ENCODE data around the gene COBL.

Gene COBL

GRCh38 chr7:51114501-51114900 is 202.1 kb downstream of the COBL start:
- no peak for DNase-seq

DNA sequence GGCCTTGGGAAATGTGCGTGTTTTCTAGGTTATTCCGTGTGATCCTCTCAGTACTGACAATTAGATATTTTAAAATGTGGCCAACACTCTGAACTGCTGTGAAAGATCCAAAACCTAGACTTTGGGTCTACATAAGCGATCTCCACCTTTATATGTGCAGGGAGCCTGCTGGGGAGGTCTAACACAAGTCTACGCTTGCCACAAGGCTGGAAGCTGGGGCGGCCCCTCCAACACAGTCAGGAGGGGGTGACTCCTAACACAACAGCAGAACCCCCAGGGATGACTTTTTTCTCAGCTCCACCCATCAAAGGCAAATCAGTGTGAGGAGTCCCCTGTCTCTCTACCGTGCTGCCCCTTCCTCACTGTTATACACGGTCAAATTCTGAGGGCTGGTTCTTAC is 202.6 kb downstream of the COBL start:
- no peak for DNase-seq

GRCh38 chr7:51113560-51113959 is 203.0 kb downstream of the COBL start:
- DNase-seq = no peak

DNA sequence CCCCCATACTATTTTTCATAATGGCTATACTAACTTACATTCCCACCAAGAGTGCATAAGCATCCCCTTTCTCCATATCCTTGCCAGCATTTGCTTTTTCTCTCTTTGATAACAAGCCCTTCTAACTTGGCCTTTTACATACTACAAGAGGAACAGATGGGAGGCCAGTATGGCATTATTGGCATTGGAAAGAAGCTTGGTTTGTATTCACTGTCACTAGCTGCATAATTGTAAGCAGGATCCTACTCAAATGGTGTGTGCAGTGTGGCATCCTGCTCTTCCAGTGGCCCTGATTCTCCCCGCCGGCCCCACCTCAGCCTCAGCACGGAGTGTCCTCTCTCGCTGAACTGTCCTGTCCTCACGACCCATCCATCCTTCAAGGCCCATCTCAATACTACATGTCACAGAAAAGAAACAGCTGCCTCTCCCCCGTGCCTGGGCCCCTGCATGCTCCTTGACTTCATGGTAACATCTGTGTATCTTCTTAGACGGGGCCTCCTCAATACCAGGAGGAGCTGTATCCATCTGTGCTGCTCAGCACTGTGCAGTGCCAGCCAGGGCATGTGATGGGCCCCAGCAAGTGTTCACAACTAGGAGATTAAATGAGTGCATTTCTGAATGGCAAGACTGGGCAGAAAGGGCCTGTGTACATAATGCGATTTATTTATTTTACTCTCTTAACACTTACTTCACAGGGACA is 205.2 kb downstream of the COBL start:
- DNase-seq = peak in 1 of 14 donors; percentile 93

DNA sequence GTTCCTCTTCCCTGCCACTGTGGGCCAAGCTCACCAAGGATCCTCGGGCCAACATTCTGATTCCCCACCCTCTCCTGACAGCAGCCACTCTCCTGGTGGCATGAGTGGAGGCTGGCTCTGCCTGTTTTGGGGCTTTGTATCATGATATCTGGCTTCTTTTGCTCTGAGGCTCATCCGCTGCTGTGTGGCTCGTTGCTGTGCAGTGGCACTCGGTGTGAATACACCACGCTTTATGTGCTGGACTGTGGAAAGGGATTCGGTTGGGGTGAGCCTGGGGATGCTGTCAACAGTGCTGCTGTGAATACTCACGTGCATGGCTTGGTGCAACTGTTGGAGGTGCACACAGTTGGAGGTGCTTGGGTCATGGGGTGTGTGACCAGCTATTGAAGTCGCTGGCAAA is 208.5 kb downstream of the COBL start:
- no peak for DNase-seq

- no peak for DNase-seq
Measured at GRCh38 chr7:51104278-51104677, 212.3 kb downstream of the COBL start.

DNA sequence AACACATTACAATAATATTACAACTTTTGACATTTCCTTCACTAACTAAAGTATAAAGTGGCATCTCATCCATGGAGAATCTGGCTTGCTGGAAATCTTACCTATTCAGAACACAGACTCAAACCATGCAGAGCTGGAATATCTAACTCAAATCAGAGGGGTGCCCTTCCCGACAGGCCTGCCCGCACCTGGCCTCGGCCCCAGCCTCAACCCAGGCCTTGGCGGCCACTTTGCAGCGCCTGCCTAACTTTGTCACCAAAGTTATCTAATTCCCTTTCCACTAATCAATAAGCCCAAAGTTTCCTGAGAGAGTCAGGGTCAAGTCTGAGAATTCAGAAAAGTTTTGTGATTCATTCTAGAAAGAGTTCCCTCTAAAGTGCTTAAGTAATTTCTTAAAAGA is 212.9 kb downstream of the COBL start:
- no peak for DNase-seq

DNA sequence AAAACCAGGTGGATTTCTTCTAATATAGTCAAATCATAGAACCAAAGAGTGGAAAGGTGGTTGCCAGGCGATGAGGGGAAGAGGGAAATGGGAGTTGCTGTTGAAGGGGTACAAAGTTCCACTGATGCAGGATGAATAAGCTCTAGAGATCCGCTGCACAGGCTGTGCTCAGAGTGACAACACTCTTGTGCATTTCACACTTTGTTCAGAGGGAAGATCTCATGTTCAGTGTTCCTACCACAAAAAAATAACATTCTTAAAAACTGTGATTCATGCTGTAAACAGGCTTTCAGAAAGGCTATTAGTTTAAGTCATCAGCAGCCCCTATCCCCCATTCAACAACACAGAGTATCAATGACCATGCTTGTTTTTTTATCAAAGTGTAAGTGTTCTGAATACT is 213.8 kb downstream of the COBL start:
- no peak for DNase-seq

GRCh38 chr7:51101111-51101757 is 215.4 kb downstream of the COBL start:
- no peak for DNase-seq

GRCh38 chr7:51090411-51090810 is 226.2 kb downstream of the COBL start:
- DNase-seq = no peak

DNA sequence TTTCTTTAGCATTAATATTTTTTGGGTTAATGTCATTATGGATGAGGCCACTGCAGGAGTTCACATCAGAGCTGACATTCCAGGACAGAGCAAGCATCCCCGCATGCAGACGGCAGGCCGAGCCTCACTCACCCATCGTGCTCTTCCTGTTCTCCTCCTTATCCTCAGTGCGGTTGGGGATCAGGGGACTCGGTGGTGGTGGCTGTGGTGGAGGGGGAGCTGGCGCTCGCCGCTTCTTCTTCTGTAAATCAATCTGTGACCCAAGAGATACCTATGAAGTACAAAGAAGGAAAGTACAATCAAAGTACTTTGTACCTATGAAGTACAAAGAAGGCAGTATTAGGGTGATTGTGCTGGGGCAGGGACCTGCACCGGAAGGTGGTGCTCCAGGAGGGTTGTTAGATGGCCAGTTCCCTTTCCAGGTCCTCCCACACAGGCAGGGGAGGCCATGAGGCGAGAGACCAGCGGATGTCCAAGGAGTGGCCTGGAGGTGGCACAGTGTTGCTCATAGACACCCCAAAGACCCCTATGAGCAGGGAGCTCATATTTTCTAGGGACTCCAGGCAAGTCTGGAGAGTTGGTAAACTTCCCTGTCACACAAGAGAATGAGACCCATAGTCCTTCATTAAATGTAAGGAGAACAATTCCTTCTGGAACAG is 231.4 kb downstream of the COBL start:
- DNase-seq = no peak

DNA sequence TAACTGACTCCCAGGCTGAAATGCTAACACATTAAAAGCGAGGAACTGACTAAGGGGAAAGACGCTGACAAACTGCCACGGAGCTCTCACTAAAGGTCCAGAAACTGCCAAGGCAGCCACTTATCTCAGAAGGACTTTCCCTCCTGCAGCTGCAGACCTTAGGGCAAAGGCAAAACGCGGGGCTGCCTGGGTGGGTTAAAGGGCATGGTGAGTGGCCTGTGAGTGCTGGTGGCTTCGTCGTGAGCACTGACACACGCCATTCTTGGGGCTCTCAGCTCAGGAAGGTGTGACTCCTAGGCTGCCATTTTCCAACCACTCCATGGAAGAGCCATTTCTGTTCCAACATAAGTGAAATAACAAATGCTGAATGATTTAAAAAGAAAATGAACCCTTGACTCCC is 232.5 kb downstream of the COBL start:
- DNase-seq = no peak

DNA sequence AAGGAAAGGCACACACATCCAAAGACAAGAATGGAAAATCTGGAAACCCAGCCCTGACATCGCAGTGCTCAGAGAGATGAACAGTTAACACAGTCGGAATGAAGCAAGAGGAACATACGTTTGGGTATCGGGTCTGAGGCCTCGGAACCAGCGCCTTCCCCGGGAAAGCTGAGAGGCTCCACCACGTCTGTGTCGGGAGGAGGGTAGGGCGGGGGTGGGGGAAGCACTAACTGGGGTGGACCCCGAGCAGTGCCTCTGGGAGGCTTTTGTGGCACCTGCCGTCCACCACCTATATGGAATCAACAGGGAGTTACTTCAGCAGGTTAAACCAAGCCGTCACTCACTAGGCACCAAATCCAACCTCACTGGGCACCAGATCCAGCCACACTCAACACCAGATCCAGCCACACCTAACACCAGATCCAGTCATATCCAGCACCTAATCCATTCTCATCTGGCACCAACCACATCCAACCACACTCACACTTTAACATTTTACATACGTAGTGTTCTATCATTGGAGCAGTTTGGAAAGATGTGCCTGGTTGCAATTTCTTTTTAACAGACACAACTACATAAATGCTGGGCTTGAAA is 233.6 kb downstream of the COBL start:
- DNase-seq = no peak

DNA sequence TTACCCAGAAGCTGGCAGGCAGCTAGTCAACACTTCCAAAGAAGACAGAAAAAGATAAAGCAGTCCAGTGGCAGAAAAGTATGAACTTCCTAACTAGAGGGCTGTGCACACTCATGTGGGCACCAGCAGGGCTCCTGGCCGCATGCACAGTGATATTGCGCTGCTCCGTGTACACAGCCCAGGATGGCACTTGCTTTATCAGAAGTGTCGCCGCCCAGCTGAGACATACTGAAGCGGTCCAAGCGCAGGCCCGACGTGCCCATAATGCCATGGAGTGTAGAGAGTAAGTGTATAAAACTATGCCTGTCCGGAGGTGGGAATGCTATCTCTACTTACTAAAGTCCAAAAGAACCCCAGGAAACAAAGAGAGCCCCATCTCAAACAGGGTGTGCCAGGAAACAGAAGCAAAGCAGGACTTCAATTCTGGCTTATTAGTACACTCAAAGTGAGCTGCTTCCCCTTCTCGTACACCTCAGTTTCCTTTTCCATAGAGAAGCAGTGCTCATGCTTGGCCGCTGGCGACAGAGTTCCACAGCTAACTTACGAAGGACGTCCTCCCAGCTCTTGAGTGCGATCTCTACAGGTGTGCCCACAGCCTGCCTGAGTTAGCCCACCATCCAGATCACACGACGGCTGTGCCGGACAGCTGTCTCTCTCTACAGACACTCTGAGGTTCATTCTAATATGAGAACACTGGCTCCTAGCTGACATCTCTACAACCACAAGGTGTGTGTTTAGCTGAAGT is 234.3 kb downstream of the COBL start:
- DNase-seq = no peak

GRCh38 chr7:51081270-51081890 is 235.2 kb downstream of the COBL start:
- no peak for DNase-seq

- peak in 3 of 14 donors; percentile 14 to 21 (median 20) for DNase-seq
Measured at GRCh38 chr7:51080622-51081269, 235.9 kb downstream of the COBL start.

DNA sequence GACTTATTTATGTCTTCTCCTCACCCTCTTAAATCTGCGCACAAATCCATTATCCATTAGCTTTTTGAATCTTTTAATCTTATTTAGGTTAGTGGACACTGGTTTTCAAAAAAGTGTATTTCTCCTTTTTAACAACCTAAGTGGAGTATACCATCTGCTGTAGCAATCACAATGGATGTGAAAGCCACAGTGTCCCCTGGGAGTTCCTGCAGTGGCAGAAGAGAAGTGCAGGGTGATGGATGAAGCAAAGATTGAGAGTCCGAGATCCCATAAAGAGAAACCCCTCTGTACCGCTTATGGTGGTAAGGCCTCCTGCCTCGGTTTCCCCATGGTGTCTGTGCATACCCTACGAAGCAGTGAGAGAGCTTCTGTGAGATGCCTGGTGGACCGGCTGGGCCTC is 236.4 kb downstream of the COBL start:
- DNase-seq = no peak

GRCh38 chr7:51079494-51079893 is 237.1 kb downstream of the COBL start:
- DNase-seq = no peak

DNA sequence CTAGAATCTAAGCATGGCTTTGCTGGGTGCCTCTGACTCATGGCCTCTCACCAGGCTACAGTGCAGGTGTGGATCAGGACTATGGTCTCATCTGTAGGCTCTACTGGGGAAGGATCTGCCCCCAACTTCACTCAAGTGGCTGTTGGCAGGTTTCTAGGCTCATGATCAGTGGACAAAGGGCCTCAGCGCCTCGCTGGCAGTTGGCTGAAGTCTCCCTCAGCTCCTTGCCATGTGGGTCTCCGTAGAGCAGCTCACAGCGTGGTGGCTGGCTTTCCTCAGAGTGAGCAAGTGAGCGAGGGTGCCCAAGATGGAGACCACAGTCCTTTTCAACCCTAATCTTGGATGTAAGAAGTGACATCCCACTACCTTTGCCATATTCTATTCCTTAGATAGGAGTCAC is 238.0 kb downstream of the COBL start:
- DNase-seq = no peak

DNA sequence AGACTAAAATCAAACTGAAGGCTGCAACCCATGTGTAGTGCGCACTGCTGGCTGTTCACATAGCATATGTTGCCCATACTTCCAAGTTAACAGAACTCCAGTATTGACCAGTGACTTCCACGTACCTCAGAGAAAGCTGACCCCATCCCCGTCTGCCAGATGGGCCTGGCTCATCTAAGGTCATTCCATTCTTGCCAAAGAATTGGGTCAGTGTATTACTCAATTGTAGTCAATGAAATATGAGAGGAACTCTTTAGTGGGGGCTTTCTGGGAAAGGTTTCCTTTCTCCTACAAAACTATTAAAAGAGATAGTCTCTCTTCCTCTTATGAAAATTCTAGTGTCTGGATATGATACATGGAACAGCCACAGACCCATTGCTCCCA is 238.6 kb downstream of the COBL start:
- no peak for DNase-seq

DNA sequence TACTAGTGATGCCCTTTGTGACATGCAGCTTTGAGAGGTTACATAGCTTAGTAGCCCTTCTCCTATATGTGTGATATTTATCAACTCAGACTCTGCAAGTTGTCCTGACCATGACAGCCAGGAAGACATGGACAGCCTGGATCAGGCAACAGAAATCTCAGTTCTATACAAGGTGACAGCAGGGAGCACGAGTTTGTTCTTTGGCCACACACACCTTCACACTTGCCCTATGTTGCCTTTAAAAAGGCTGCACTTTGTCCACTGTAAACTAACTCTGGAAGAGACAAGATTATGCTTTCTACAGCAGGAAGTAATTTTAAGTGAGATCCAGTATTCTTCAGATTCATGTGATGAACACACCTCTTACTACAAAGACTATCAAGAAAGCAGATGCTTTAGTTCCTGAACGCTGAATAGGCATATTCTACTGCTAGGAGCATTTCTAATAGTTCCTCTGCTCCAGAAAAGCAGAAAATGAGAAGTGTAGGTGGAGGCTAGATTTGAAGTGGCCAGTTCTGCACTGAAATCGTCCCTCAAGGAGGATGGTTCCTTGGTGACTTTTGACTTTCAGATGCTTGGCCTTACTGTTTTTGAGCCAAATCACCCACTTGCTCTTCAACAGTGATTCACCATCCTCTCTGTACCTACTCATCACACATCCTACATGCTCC is 239.2 kb downstream of the COBL start:
- DNase-seq = no peak

Measured in C1 segment of cervical spinal cord (tissue), 14 donors.